Embryonic facial prominence (tissue), 1 donor: ENCODE data around the gene TEX29.

Experiments
- DNase-seq: peaks from one replicate; pipeline ENCODE4 v3.0.0-alpha.2; 2016; ENCODE audit errors: extremely low spot score

Gene TEX29

DNA sequence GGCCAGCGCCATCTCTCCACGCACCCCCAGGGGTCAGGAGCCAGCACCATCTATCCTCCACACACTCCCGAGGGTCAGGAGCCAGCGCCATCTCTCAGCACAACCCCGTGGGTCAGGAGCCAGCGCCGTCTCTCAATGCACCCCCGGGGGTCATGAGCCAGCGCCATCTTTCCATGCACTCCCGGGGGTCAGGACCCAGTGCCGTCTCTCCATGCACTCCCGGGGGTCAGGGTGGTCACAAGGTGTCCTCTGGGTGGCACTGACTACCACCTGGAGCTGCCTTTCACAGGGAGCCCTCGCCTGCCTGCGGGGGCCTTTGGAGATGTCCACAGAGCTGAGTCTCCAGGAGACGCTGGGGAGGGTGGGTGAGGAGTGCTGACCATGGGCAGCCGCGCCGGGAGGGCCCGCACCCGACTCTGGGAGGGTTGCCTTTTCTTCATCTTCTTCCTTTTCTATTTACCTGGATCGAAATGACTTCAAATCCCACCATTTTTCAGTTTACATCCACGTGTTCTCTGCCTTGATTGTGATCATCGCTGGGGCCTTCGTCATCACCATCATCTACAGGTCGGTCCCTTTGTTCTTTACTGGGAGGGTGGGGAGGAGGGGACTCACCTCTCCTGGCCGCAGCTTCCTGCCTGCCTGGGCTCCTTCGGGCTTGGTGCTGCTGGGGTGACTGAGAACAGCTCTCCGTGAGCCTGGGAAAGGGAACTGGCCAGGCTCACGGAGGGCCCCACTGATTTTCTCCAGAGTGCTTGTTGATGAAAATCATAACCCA is 19.1 kb downstream of the TEX29 start:
- no peak for DNase-seq

- no peak for DNase-seq
These were observed 21.4 kb downstream of the TEX29 start for GRCh38 chr13:111341886-111342285.

DNA sequence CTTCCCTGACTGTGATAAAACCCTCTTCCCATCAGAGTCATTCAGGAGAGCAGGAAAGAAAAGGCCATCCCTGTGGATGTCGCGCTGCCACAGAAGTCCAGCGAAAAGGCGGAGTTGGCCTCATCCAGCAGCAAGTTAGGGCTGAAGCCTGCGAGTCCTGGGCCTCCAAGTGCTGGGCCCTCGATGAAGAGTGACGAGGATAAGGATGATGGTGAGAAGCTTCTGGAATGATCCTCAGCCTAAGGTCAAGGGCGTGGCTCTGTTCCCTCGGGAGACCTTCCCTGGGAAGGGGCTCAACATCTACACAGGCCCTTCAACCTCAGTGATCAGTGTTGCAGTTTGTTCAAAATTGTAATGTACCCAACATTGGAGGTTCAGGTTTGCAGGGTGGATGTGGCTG is 22.3 kb downstream of the TEX29 start:
- no peak for DNase-seq

GRCh38 chr13:111343186-111343805 is 22.9 kb downstream of the TEX29 start:
- DNase-seq, result no peak

DNA sequence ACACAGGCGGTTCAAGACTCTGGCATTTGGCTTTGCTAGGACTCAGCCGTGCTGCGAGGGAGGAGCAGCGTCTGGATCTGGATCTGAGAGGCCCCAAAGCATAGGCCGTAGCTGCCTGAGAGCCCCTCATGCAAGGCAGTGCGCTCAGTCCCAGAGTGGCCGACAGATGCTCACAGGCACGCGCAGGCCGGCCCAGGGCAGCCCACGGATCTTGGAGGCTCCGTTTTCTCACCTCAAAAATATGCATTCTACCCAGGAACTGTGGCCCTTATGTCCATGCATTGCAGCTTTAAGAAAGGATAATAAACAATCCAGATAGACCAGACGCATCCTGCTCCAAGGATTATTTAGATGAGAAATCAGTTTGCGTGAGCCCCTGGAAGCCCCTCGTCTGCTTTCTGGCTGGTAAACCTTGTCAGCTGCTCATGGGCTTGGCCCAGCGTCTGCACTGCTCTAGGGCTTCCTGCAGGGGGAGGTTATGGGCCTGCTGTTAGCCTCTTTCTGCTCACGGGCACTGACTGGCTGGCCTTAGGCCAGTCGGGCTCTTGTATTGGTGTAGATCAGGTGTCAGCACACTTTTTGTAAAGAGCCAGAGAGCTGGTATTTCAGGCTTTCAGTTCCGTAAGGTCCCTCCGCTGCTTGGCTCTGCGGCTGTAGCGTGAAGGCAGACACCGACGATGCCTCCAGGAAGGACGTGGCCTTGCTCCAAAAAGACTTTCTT is 24.2 kb downstream of the TEX29 start:
- peak; percentile 66 for DNase-seq

DNA sequence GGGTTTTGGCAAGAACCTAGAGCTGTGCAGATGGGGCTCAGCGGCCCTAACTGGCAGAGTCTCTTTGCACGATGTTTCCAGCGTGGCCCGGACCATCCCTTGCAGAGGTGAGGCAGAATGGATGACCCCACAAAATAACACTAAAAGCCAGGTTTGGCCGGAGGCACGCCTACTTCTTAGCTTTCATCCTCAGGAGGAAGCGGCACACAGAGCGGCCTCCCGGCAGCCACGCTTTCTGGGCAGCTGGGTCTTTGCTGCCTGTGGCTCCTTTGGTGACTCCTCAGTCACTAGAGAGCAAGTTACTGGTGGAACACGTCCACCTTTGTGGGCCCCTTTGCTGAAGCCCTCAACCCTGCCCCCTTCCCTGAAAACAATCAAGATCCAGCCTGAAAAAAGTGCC is 25.2 kb downstream of the TEX29 start:
- no peak for DNase-seq

DNA sequence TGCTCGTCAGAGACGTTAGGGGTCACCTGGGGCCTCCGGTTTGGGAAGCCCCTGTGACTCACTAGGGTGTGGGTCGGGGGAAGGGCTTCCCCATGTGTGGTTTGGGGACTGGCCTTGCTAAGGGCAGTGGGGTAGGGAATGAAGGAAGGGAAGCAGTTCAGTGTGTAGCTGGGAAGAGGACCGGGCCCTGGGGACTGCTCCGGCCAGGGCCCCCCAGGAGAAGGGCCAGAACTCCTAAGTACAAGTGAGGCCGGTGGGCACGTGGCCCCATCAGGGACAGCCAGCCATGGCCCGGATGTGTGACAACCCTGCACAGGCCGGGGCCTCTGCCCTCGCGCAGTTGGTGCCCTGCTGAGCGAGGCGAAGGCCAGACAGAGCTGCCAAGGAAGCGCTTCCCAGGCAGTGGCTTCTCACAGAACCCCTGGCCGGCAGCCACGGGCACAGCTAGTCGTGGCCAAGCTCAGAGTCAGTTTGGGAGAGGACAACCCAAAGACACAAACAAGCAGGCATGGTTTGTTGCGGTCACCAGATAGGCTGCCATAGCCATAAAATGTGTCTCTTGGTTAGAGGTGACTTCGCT is 25.7 kb downstream of the TEX29 start:
- no peak for DNase-seq

DNA sequence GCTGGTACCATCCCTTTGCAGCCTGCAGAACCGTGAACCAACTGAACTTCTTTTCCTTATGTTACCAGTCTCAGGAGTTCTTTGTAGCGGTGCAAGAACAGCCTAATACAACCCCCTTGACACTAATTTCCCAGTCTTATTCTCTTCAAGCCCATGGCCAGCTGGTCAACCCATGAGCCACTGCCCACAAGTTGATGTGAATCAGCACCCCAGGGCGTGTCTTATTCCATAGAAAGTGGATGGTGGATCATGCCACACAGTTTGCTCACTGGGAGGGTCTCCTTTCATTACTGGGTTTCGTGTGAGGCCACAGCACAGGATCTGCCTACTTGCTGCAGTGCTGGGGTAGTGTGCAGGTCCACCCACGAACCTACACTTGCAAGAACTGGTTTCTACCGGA is 27.0 kb downstream of the TEX29 start:
- DNase-seq, result no peak

DNA sequence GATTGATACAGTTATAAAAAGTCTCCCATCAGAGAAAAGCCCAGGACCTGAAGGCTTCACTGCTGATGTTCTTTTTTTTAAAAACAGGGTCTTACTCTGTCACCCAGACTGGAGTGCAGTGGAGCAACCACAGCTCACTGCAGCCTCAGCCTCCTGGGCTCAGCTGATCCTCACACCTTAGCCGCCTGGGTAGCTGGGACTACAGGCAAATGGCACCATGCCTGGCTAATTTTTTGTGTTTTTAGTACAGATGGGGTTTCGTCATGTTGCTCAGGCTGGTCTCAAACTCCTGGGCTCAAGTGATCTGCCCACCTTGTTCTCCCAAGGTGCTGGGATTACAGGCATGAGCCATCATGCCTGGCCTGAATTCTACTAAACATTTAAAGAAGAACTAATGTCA is 33.1 kb downstream of the TEX29 start:
- DNase-seq, result no peak

GRCh38 chr13:111354789-111355188 is 34.3 kb downstream of the TEX29 start:
- no peak for DNase-seq

GRCh38 chr13:111356795-111357194 is 36.4 kb downstream of the TEX29 start:
- DNase-seq, result no peak

GRCh38 chr13:111359237-111359915 is 38.9 kb downstream of the TEX29 start:
- no peak for DNase-seq

DNA sequence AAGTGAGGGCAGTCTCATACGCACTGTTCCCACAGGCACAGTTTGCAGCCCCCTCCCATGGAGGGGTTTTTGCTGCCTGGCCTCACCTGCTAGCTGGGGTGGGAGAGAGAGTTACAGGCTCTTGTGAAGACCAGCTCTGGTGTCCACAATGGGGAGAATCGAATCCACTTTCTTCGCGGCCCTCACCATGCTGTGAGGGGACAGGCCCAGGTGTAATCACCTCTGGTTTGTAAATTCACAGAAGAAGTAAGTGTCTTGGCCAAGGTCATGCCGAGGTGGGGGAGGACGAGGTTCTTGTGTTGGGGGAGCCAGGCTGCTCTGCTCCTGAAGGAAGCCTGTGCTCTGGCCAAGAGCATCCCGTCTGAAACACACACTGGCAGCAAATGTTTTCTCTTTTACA is 39.5 kb downstream of the TEX29 start:
- no peak for DNase-seq

DNA sequence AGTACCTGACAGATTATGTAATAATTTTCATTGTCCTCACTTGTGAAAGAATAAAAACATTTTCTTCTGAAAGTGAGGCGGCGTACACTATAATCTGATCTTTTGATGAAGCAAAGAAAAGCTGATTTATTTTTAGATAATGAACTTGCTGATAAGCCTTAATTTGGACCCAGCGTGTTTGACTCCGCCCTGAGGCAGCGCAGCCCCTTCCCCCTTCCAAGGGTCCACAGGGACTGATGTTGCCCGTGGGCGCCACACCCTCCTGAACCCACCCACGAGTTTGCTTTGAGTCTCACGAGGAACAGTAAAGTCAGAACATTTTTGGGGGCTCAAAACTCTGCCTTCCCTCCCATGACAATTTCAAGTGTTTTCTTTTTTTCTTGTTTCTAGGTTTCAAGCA is 40.0 kb downstream of the TEX29 start:
- no peak for DNase-seq

DNA sequence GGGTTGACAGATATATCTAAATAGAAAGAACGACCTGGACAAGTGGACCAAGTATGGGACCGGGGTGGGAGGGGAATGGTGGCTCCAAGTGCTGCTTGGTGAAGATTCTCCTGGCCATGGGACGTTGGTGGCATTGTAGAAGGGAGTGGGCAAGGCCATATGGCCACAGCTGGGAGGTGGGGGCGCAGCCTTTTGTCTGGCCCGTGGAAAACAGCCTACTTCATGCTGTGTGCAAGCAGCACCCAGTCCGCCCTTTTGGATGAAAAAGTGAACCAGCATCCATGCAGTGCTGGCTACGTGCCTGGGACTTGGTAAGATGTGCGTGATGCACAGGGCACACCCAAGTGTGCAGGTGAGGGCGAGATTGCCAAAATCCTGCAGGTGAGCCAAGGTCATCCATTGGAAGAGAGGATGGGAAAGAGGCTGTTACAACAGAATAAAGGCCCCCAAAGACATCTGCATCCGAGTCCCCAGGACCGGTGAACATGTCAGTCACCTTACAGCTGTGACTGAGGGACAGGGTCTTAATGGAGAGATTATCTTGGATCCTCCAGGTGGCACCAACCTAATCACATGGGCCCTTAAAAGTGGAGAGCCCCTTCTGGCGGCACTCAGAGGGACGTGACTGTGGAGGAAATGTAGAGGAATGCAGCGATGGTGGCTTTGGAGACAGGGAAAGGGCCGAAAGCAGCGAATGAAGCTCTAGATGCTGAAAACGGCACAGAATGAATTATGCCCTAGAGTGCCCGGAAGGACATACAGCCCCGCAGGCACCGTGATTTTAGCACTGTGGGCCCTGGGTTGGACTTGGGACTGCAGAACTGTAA is 40.8 kb downstream of the TEX29 start:
- no peak for DNase-seq

DNA sequence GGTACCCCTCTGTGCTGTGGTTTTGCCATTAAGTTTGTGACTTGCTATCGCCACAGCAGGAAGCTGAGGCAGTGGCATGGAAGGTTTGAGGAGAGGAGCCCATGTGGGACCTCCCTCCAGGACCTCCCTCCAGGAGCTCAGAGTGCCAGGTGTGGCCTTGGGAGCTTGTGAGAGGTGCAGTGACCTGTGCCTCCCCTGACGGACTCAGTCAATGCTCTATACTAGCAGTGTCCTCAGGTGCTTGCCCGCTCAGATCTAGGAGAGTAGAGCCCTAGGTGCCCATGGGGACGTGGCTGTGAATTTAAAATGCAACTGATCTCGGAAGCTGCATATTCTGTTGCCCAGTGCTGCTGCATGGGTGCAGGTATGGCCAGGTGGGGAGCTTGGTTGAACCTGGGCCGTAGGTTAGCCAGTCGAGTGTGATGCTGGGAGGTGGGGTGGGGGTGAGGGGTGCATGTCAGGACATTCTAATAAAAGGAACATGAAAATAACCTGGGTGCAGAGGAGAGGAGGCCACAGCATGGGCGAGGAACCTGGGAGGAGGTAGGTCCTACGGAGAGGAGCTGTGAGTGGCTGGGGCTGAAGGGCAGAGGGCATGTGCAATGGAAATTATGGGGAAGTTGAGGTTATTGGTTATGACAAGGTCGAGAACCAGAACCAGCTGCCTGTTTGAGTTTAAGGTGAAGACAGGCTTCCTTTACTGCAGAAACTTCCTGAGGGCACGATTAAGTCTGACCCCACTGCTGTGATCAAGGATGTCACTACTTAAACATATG is 41.6 kb downstream of the TEX29 start:
- no peak for DNase-seq

DNA sequence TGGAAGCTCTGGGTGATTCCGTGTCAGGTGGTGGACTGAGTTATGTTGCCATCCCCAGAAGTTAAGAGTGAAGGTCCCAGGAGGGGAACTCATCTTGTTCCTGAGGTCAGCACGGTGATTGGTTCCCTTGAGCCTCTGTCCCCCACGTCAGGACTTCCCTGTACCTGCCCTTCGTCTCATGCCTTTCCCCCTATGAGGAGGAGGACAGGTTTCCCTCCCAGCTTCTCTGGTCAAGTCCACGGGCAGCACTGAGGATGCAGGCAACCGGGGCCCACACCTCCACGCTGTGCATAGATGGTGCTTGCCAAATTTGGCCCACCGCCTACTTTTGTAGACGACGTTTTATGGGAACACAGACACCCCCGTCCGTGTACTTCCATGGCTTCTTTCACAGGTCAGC is 42.7 kb downstream of the TEX29 start:
- no peak for DNase-seq

DNA sequence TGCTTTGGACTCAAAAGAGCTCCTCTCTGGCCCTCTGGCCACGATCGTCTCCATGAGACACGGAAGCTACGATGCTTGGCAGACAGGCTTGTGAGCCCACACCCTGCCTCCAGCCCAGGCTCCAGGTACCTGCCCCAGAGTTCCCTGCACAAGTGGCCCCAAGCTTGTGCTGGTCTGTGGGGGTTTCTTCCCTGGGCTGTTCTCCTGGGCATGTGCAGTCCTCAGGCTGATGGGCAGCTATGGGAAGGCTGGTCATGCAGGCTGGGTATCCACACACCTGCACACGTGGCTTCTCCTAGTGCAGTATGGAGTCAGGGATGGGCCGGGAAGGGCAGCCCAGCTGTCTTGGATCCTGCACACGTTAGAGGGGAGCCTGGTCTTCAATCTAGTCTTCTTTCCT is 43.1 kb downstream of the TEX29 start:
- no peak for DNase-seq

DNA sequence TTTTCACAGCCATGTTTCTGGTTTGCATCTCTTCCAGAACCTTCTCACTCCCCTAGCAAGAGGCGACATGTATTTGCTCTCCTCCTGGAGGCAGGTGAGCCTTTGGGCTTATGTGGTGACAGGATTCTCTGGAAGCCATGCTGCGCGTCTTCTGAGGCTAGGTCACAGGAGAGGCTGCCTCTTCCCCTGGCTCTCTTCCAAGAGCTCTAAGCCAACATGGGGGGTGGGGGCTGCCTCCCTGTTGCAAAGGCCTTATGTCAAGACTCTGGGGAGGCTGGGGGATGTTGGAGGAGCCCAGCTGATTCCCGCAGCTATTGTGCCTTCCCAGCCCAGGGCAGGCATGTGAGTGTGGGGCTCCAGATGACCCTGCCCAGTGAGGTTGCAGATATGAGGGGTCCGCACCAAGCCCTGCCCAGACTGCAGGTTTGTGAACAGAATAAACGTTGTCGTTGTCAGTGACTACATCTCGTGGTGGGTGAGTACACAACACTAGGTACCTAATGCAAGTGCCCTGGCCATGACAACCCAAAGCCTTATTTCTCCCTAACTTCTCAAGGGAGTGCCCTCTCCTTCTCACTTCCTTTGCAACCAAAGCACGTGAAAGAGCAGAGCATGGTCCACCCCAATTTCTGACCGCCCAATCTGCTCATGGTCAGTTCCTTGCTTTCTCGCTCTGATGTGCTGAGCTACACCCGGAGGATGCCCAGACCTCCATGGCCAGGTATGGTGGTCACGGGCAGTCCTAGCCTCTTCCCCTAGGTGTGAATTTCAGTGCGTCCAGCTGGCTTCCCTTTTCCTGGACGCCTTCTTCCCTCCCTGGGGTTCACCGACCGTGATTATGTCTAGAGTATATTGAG is 44.9 kb downstream of the TEX29 start:
- no peak for DNase-seq
